ENCODE measurements around the gene OR12D1.
"Not testable (repeated sequence)": the region's sequence is repeated elsewhere in the genome, so short reads cannot be mapped to it uniquely, and the experiment has no call there.

Gene OR12D1

DNA sequence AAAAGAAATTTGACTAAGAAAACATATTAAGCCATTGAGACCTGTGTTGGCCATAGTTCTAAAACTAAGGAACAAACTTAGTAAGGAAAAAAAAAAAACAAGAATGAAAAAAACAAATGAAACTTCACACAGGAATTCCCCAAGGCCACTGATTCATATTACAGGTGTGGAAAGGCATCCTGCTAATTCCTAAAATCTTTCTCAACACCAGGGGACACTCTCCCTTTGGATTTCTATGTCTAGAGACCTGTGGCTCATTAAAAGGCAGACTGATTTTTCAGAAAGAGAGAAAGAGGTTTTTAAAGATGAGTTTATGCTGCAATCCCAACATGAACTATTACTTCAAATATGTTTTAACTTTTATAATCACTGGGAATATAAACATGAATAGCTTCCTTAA lies at the start of gene OR12D1:
Gene OR12D1, plus strand, starts transcription at position 341 of the 400 bp plus-strand sequence.
- DNase-seq, result no peak

GRCh38 chr6:29368765-29369164 lies 46.0 kb upstream of the OR12D1 start, which contains the start of gene OR5V1:
Gene OR5V1 (minus strand): TSS chr6:29368865. CDS start chr6:29356195, 12,670 bp downstream.
- DNase-seq, result no peak

DNA sequence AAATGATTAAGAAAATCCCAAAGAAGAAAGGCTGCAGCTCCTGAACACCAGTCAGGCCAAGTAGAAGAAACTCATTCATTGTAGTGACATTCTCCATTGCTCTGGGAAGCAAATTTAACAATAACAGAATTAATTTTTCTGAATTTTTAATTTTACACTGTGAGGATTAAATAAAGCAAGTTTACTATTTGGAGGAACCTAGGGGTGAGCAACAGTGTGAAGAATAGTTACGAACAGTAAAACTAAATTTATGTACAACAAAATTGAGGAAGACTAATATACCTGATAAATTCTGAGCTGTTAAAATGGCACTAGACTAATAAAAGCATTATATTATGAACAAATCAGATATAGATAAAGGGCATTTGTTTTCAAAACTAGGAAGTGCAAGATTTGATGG lies 39.5 kb upstream of the OR12D1 start, which contains the start of gene OR12D3:
Gene OR12D3, minus strand, starts transcription at position 101 of the 400 bp plus-strand sequence. Its CDS starts 4 bp downstream, at position 97.
- DNase-seq, result no peak

GRCh38 chr6:29376003-29376402 lies 38.7 kb upstream of the OR12D1 start:
- no peak for DNase-seq

GRCh38 chr6:29388533-29388932 lies 26.2 kb upstream of the OR12D1 start:
- DNase-seq, result no peak

DNA sequence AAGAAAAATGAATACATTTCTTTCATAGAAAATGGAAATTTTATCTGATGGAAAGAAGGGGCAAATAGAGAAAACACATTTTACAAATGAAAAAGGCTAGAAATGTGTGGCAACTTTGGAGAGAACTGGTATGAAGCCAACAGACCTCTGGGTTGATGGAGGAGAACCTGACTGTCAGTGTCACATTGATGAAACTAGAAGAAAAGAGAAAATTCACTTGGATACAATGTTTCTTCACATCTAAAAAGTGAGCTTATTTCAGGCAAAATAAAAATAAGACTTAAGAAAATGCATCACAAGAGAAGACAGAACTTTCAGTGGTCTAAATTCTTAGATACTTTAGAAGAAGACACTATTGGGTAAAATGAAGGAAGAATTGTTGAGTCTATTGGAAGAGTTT lies 19.4 kb upstream of the OR12D1 start, which contains the start of gene OR12D2:
Gene OR12D2, plus strand, starts transcription at position 301 of the 400 bp plus-strand sequence. CDS start 1,069 bp downstream, outside the sequence.
- no peak for DNase-seq

GRCh38 chr6:29399525-29399924 lies 15.2 kb upstream of the OR12D1 start:
- DNase-seq, result no peak

DNA sequence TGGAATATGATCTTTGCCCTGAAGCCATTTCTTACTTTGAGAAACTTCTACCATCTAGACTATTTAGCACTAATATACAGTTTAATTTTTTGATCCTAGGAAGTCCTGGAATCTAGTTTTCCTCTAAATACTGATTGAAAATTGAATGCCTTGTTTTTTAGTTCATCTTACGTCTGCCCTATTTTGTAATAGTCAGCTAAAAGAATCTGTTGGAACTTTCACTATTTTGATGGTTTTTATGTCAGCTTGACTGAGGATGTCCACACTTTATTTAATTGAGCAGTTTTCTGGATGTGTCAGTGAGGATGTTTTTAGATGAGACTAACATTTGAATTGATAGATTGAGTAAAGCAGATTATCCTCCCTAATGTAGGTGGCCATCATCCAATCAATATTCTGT lies 10.9 kb upstream of the OR12D1 start:
- no peak for DNase-seq

DNA sequence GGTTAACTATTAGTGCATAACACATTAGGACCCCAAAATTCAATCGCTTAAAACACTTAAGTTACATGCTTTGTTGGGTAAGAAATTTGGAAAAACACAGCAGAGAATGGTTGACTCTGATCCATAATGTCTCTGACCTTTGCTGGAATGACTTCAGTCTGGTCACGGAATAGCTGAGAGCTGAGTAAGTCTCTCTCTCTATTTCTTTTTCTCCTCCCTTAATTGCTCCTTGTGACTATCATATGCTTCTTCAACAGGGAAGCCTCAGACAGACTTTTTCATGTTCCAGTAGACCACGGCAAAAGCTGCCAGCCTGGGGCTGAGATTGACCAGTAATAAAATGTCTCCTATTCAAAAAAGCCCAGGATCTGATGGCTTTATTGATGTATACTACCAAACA lies 4.8 kb downstream of the OR12D1 start:
- no peak for DNase-seq

GRCh38 chr6:29424168-29424567 lies 9.4 kb downstream of the OR12D1 start:
- no peak for DNase-seq

DNA sequence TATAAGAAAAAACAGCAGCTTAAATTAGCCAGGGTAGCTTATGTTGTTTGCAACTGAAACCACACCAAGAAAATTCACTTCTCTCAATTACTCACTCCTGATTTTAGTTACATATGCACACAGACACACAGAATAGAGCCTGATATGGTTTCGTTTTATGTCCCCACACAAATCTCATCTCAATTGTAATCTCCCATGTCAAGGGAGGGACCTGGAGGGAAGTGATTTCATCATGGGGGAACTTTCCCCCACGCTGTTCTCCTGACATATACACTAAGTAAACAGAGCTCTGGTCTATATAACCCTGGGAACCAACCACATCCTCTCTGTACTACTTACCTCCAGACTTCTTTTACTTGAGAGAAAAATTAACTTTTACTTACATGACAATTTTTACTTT lies 9.8 kb downstream of the OR12D1 start:
- no peak for DNase-seq

GRCh38 chr6:29425075-29425474 lies 10.3 kb downstream of the OR12D1 start:
- DNase-seq, result no peak

- no peak for DNase-seq
Measured at GRCh38 chr6:29426654-29427053, 11.9 kb downstream of the OR12D1 start.

GRCh38 chr6:29436730-29437129 lies 22.0 kb downstream of the OR12D1 start:
- DNase-seq, result not testable (repeated sequence)

- no peak for DNase-seq
Measured at GRCh38 chr6:29439006-29439405, 24.3 kb downstream of the OR12D1 start, which contains the start of gene OR10C1. Gene OR10C1 (plus strand): TSS chr6:29439306. CDS start chr6:29440016, 710 bp downstream.

DNA sequence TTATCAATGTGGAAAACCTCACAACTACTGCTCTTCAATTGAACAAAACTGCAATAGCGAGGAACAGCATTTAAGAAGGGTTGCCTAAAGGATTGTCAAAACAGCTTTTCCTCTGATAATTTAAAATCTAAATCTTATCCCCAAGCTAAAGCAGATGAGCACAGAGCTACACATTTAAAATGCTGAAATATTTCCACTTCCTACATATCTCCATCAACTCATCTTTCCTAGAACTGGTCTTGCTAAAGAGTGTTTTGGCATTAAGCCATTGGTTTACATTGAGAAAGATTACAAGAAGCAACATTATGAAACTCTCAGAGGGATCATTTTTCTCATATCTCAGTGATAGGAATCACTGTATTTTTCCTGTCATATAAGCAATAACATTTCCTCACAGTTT lies 28.0 kb downstream of the OR12D1 start:
- no peak for DNase-seq

- not testable (repeated sequence) for DNase-seq
Measured at GRCh38 chr6:29444031-29444430, 29.3 kb downstream of the OR12D1 start.

DNA sequence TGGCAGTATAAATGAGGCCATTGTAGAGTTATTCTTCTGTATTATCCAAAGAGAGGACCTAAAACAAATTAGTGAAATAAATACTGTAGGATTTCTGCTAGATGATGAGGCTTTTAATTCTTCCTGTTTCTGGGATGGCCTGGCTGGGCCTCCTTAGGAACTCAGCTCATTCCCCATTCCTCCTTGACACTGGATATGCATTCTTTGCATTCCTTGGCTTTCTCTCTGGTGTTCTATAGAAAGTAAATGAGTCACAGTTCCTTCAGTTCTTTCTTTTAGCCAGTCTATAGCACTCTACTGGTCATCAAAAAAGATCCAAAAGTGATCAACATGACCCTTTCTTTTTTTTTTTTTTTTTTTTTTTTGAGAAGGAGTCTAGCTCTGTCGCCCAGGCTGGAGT lies 32.9 kb downstream of the OR12D1 start:
- DNase-seq, result no peak

DNA sequence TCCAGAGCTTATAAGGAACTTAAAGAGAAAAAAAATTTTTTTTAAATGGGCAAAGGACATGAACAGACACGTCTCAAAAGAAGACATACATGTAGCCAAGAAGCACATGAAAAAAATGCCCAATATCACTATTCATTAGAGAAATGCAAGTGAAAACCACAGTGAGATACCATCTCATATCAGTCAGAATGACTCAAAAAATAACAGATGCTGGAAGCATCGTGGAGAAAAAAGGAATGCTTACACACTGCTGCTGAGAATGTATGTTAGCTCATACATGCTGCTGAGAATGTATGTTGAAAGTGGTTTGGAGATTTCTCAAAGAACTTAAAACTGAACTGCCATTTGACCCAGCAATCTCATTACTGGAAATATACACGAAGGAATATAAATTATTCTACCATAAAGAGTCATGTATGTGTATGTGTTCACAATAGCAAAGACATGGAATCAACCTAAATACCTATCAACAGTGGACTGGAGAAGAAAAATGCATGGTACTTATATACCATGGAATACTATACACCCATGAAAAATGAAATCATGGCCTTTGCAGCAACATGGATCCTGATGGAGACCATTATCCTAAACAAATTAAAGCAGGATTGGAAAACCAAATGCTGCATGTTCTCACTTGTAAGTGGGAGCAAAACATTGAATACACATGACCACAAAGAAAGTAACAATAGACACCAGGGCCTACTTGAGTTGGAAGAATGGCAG lies 36.9 kb downstream of the OR12D1 start:
- no peak for DNase-seq

GRCh38 chr6:29456971-29457370 lies 42.2 kb downstream of the OR12D1 start, which contains the start of the genes OR11A1 and OR2H1:
Gene OR11A1 (minus strand): TSS chr6:29457071. CDS start chr6:29427641, 29,430 bp downstream.
Gene OR2H1 (plus strand): TSS chr6:29457155. CDS start chr6:29461770, 4,615 bp downstream.
- DNase-seq, result no peak

DNA sequence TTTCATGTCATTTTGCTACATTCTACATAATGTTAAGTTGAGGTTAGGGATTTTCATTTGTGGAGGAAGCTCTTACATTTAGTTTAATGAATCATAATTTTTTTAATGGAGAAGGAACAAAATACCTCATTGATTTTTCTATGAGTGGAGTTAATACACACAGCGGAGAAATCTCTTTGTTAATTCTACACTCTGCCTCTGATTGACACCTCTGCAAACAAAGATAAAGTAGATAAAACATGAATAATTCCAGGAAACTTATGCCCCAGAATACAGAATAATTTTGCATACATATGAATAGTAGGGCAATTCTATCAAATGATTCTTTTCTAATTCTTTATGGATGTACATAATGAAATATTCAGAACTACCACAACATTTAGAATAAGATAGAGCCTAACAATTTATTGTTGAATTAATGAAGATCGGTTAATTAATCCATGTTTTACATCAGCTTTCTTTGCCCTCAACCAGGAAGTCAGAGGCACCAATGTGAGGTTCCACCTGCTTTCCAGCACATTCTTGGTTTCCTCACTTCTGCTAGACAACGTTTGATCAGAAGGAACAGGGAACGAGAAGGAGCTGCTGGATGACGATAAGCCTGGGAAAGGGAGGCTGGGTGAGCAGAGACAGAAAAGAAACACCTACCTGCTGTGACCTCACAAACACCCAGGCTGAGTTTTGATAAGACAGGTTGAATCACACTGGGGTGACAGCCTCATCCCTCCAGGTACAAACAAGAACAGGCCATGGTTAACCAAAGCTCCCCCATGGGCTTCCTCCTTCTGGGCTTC lies 46.5 kb downstream of the OR12D1 start:
- DNase-seq, result no peak

- no peak for DNase-seq
Measured at GRCh38 chr6:29462022-29462421, 47.3 kb downstream of the OR12D1 start.

GRCh38 chr6:29465279-29465678 lies 50.6 kb downstream of the OR12D1 start:
- DNase-seq, result no peak

- no peak for DNase-seq
Measured at GRCh38 chr6:29465801-29466200, 51.1 kb downstream of the OR12D1 start.
